Right ventricle myocardium inferior (tissue), 1 donor: ENCODE data around the gene RGS7. TPM values are rescaled to one million over a fixed set of nuclear protein-coding genes. Genes with fewer than 3 reads are reported as not detected.
"Not testable (repeated sequence)": the region's sequence is repeated elsewhere in the genome, so short reads cannot be mapped to it uniquely, and the experiment has no call there.

ENCODE experiments used
- ATAC-seq: fragments of 200-7000 bp; cut with Tn5 transposase; one replicate; pipeline ENCODE4 v1.9.1; 2020; ENCODE audit warnings: mild to moderate bottlenecking, moderate library complexity
- DNase-seq: peaks from one replicate; pipeline ENCODE4 v3.0.0; 2021; ENCODE audit errors: missing footprints
- intact Hi-C: fragments of 100-400 bp; cut with DNase I; formaldehyde crosslinking; loops from one replicate; pipeline ENCODE4 v1.11.0; 2022
- total RNA-seq: library from RNA; stranded (reverse); fragmentation: NEBNext Ultra II Directional; extraction: Animal tissue kit (Norgen Biotek cat#: 25700); gene quantifications from one replicate; pipeline ENCODE4 v1.2.1, GENCODE V29; 2021
- donor health status: DM: no; HTN: yes; CAD: no; lungs with severe emphysema.

The RGS7 gene
- total RNA-seq, 1 donor from 2014 or later = not detected

GRCh38 chr1:241336335-241336734, 20.7 kb downstream of the RGS7 start:
- DNase-seq (no peak), ATAC-seq (no peak)
- intact Hi-C loops = no loop called here

- no peak for ATAC-seq
- intact Hi-C loops = no loop called here
- DNase-seq = no peak
Measured at GRCh38 chr1:241332987-241333386, 24.0 kb downstream of the RGS7 start.

GRCh38 chr1:241332037-241332409, 25.0 kb downstream of the RGS7 start:
- no peak for ATAC-seq
- intact Hi-C loops = no loop called here
- DNase-seq = no peak

- intact Hi-C loops = no loop called here
- DNase-seq (no peak), ATAC-seq (no peak)
Measured at GRCh38 chr1:241331328-241332036, 25.5 kb downstream of the RGS7 start.

- DNase-seq = no peak
- ATAC-seq = no peak
- intact Hi-C loops = no loop called here
Measured at GRCh38 chr1:241330619-241331327, 26.2 kb downstream of the RGS7 start.

GRCh38 chr1:241325456-241325855, 31.5 kb downstream of the RGS7 start:
- DNase-seq (no peak), ATAC-seq (no peak)
- intact Hi-C loops = no loop called here

- ATAC-seq (no peak), DNase-seq (no peak)
- intact Hi-C loops = no loop called here
Measured at GRCh38 chr1:241323514-241324195, 33.4 kb downstream of the RGS7 start.

GRCh38 chr1:241317676-241318075, 39.3 kb downstream of the RGS7 start:
- ATAC-seq (no peak), DNase-seq (no peak)
- intact Hi-C loops = no loop called here

- no peak for DNase-seq
- ATAC-seq = no peak
- intact Hi-C loops = no loop called here
Measured at GRCh38 chr1:241316372-241316771, 40.6 kb downstream of the RGS7 start.

GRCh38 chr1:241311056-241311746, 45.8 kb downstream of the RGS7 start:
- ATAC-seq (no peak), DNase-seq (no peak)
- intact Hi-C loops = no loop called here

- ATAC-seq (no peak), DNase-seq (no peak)
- intact Hi-C loops = no loop called here
Measured at GRCh38 chr1:241310451-241310850, 46.6 kb downstream of the RGS7 start.

- ATAC-seq = no peak
- intact Hi-C loops = no loop called here
- no peak for DNase-seq
Measured at GRCh38 chr1:241309651-241310050, 47.4 kb downstream of the RGS7 start.

GRCh38 chr1:241308471-241308870, 48.5 kb downstream of the RGS7 start:
- ATAC-seq = no peak
- intact Hi-C loops = no loop called here
- DNase-seq = no peak

- ATAC-seq (no peak), DNase-seq (no peak)
- intact Hi-C loops = no loop called here
Measured at GRCh38 chr1:241308011-241308410, 49.0 kb downstream of the RGS7 start.

- intact Hi-C loops = no loop called here
- ATAC-seq (no peak), DNase-seq (no peak)
Measured at GRCh38 chr1:241306125-241306790, 50.7 kb downstream of the RGS7 start.

GRCh38 chr1:241302024-241302423, 55.0 kb downstream of the RGS7 start:
- DNase-seq, intact Hi-C loops, ATAC-seq: not testable (repeated sequence)

GRCh38 chr1:241299347-241299746, 57.7 kb downstream of the RGS7 start:
- ATAC-seq (no peak), DNase-seq (no peak)
- intact Hi-C loops = no loop called here

- no peak for DNase-seq
- ATAC-seq = no peak
- intact Hi-C loops = no loop called here
Measured at GRCh38 chr1:241292973-241293372, 64.0 kb downstream of the RGS7 start.

GRCh38 chr1:241291548-241291947, 65.5 kb downstream of the RGS7 start:
- DNase-seq, ATAC-seq, intact Hi-C loops: not testable (repeated sequence)
